ENCODE results near the gene GNAS-AS1. TPM values are rescaled to one million over a fixed set of nuclear protein-coding genes. Genes with fewer than 3 reads are reported as not detected.
A peak's percentile ranks its signal among the peaks of the same experiment; 100 is the strongest.

GNAS-AS1 gene
- total RNA-seq, 1 experiment from 2014 or later = 6.8 TPM

- Histone ChIP-seq H3K4me2 (peak overlapping the region; percentile 79), H4K20me1 (ENCODE audit: insufficient read depth) (no peaks in the 10 kb centered on the region), H3F3A (ENCODE audit: insufficient read depth, low read depth) (no peaks in the 10 kb centered on the region), H3K79me2 (ENCODE audit: low read depth) (no peaks in the 10 kb centered on the region), H3K27ac (peak overlapping the region; percentile 40; the same call in 1 of the 2 replicates), H3K36me3 (ENCODE audit: low read depth) (no peaks in the 10 kb centered on the region), H3K9me3 (ENCODE audit: insufficient read depth, low read depth) (no peaks in the 10 kb centered on the region), H2AFZ (peak overlapping the region; percentile 71), H3K4me1 (replicated peaks; ENCODE audit: insufficient read depth) (peaks cover 16% of the 10 kb centered on the region), H3K4me3 (peak overlapping the region; percentile 50; the same call in 1 of the 2 replicates), H3K9me2 (ENCODE audit: insufficient read depth) (no peaks in the 10 kb centered on the region), H3K27me3 (ENCODE audit: insufficient read depth, low read depth) (peaks cover 21% of the 10 kb centered on the region)
- no peak for TF ChIP-seq CTCF (conservative IDR thresholded peaks at IDR 0.05)
- TF ChIP-seq EZH2 (IDR thresholded peaks at IDR 0.05; ENCODE audit: low read depth) = no peak
- POLR2A ChIA-PET (ENCODE audit: unreplicated experiment) = no interaction called here
- CTCF ChIA-PET = interaction anchor here (0.6 kb wide), 1 partner anchor 177 kb away, joined by 5 read pairs; no protein-coding TSS in a partner anchor
- peak; percentile 74 to 84 for DNase-seq
- intact Hi-C loops (cut with micrococcal nuclease; ENCODE audit: unreplicated experiment) = no loop called here
- no TSS peak for BruUV-seq (replicated peaks)
Measured at GRCh38 chr20:58855506-58856389, 5.0 kb upstream of the GNAS-AS1 start.

- intact Hi-C loops (cut with micrococcal nuclease; ENCODE audit: unreplicated experiment) = loop anchor here (5.0 kb wide), 1 partner anchor 203 kb away; the partner anchor contains the start of gene STX16
- no TSS peak for BruUV-seq (replicated peaks)
- no peak overlapping the region for H2AFZ ChIP-seq
Measured at GRCh38 chr20:58854638-58855471, 4.2 kb upstream of the GNAS-AS1 start.

More at GRCh38 chr20:58854638-58855471, 4.2 kb upstream of the GNAS-AS1 start:
- no peaks in the 10 kb centered on the region for H3K9me2 ChIP-seq (ENCODE audit: insufficient read depth)
- peaks cover 3% of the 10 kb centered on the region for H3K79me2 ChIP-seq (ENCODE audit: low read depth)
- ChIA-PET POLR2A (ENCODE audit: unreplicated experiment) (no interaction called here), CTCF (no interaction called here)
- H3K4me1 ChIP-seq (replicated peaks; ENCODE audit: insufficient read depth) = peaks cover 16% of the 10 kb centered on the region
- no peak for DNase-seq
- TF ChIP-seq CTCF (conservative IDR thresholded peaks at IDR 0.05) (no peak), EZH2 (IDR thresholded peaks at IDR 0.05; ENCODE audit: low read depth) (no peak)
- peaks cover 21% of the 10 kb centered on the region for H3K27me3 ChIP-seq (ENCODE audit: insufficient read depth, low read depth)
- H3K4me3 ChIP-seq = no peak overlapping the region
- no peaks in the 10 kb centered on the region for H4K20me1 ChIP-seq (ENCODE audit: insufficient read depth)
- H3K27ac ChIP-seq = no peak overlapping the region
- no peaks in the 10 kb centered on the region for H3K9me3 ChIP-seq (ENCODE audit: insufficient read depth, low read depth)
- H3F3A ChIP-seq (ENCODE audit: insufficient read depth, low read depth) = no peaks in the 10 kb centered on the region
- H3K36me3 ChIP-seq (ENCODE audit: low read depth) = no peaks in the 10 kb centered on the region
- H3K4me2 ChIP-seq = no peak overlapping the region
